OCI-LY1 (cell line): ENCODE measurements around the gene PRKCH.

Experiments
- EZH2 ChIP-seq: fragments of 200-600 bp; sonication (generic), shearing (Covaris generic); IDR thresholded peaks from 2 replicates; pipeline ENCODE4 v1.8.0; 2017; ENCODE audit warnings: borderline replicate concordance, mixed run types, mild to moderate bottlenecking, antibody characterized with exemption, low read length, moderate library complexity, mixed read lengths
- TF ChIP-seq, protein P1 (sequence below): fragments of 200-600 bp; sonication (generic), shearing (Covaris generic); IDR thresholded peaks from 2 replicates; pipeline ENCODE4 v1.5.1; 2017; ENCODE audit warnings: mild to moderate bottlenecking, antibody characterized with exemption, low read length, moderate library complexity, mixed read lengths

- TF ChIP-seq, protein P1, sequence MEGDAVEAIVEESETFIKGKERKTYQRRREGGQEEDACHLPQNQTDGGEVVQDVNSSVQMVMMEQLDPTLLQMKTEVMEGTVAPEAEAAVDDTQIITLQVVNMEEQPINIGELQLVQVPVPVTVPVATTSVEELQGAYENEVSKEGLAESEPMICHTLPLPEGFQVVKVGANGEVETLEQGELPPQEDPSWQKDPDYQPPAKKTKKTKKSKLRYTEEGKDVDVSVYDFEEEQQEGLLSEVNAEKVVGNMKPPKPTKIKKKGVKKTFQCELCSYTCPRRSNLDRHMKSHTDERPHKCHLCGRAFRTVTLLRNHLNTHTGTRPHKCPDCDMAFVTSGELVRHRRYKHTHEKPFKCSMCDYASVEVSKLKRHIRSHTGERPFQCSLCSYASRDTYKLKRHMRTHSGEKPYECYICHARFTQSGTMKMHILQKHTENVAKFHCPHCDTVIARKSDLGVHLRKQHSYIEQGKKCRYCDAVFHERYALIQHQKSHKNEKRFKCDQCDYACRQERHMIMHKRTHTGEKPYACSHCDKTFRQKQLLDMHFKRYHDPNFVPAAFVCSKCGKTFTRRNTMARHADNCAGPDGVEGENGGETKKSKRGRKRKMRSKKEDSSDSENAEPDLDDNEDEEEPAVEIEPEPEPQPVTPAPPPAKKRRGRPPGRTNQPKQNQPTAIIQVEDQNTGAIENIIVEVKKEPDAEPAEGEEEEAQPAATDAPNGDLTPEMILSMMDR: no peak
- no peak for TF ChIP-seq EZH2
Observed at GRCh38 chr14:61362072-61362750, 40.8 kb downstream of the PRKCH start.
